ENCODE measurements around the gene HOXA10. TPM values are rescaled to one million over a fixed set of nuclear protein-coding genes. Genes with fewer than 3 reads are reported as not detected.

The HOXA10 gene
- total RNA-seq, 4 donors from 2014 or later, result 19.0 to 34.1 (median 24.9) TPM

- peaks cover 0 to 83% of the 10 kb centered on the region in 2 donors for H3K27me3 ChIP-seq
- no peak for TF ChIP-seq EP300 (IDR thresholded peaks at IDR 0.05)
- no peak for TF ChIP-seq CTCF (IDR thresholded peaks at IDR 0.05)
- TF ChIP-seq POLR2A (IDR thresholded peaks at IDR 0.05), result no peak
Measured at GRCh38 chr7:27217951-27218350, 43.8 kb upstream of the HOXA10 start.

GRCh38 chr7:27215356-27215755 is 41.2 kb upstream of the HOXA10 start:
- H3K27me3 ChIP-seq, result peaks cover 0 to 83% of the 10 kb centered on the region in 2 donors
- no peaks in the 10 kb centered on the region for H3K9me3 ChIP-seq
- no peak overlapping the region for H3K27ac ChIP-seq
- TF ChIP-seq CTCF (IDR thresholded peaks at IDR 0.05) (no peak), EP300 (IDR thresholded peaks at IDR 0.05) (no peak), POLR2A (IDR thresholded peaks at IDR 0.05) (no peak)
- peaks cover 0 to 27% (median 12%) of the 10 kb centered on the region in 4 donors for H3K4me1 ChIP-seq
- WGBS, 2 donors, result 90 to 97% methylated on average over 2 of the region's 2 CpGs
- DNase-seq (ENCODE audit: low spot score in 2 of 2), result no peak
- H3K4me3 ChIP-seq, result no peak overlapping the region
- no peaks in the 10 kb centered on the region for H3K36me3 ChIP-seq

More at GRCh38 chr7:27217951-27218350, 43.8 kb upstream of the HOXA10 start:
- H3K4me1 ChIP-seq, result peaks cover 0 to 17% (median 6%) of the 10 kb centered on the region in 4 donors
- H3K27ac ChIP-seq, result no peak overlapping the region
- H3K4me3 ChIP-seq, result no peak overlapping the region
- no peaks in the 10 kb centered on the region for H3K9me3 ChIP-seq
- no peaks in the 10 kb centered on the region for H3K36me3 ChIP-seq
- no peak for DNase-seq (ENCODE audit: low spot score in 2 of 2)

GRCh38 chr7:27214239-27214950 is 40.3 kb upstream of the HOXA10 start:
- Histone ChIP-seq H3K4me3 (no peak overlapping the region), H3K4me1 (peaks cover 0 to 27% (median 12%) of the 10 kb centered on the region in 4 donors), H3K27ac (no peak overlapping the region), H3K27me3 (peaks cover 0 to 82% of the 10 kb centered on the region in 2 donors), H3K9me3 (no peaks in the 10 kb centered on the region), H3K36me3 (no peaks in the 10 kb centered on the region)
- 65 to 66% methylated on average over 8 of the region's 8 CpGs for WGBS, 2 donors
- TF ChIP-seq CTCF (IDR thresholded peaks at IDR 0.05), result no peak
- TF ChIP-seq POLR2A (IDR thresholded peaks at IDR 0.05), result no peak
- no peak for TF ChIP-seq EP300 (IDR thresholded peaks at IDR 0.05)
- DNase-seq (ENCODE audit: low spot score in 2 of 2), result no peak

- 48 to 56% methylated on average over 43 to 45 of the region's 50 CpGs for WGBS, 2 donors
Measured at GRCh38 chr7:27213433-27214238, 39.5 kb upstream of the HOXA10 start.

More at GRCh38 chr7:27213433-27214238, 39.5 kb upstream of the HOXA10 start:
- Histone ChIP-seq H3K4me1 (peaks cover 0 to 27% (median 12%) of the 10 kb centered on the region in 4 donors), H3K4me3 (no peak overlapping the region), H3K27ac (no peak overlapping the region), H3K36me3 (no peaks in the 10 kb centered on the region), H3K27me3 (peaks cover 0 to 82% of the 10 kb centered on the region in 2 donors), H3K9me3 (no peaks in the 10 kb centered on the region)
- DNase-seq (ENCODE audit: low spot score in 2 of 2), result no peak
- TF ChIP-seq EP300 (IDR thresholded peaks at IDR 0.05), result no peak
- TF ChIP-seq POLR2A (IDR thresholded peaks at IDR 0.05), result no peak
- TF ChIP-seq CTCF (IDR thresholded peaks at IDR 0.05), result no peak
